ENCODE data around the gene KCNIP4.

DNA sequence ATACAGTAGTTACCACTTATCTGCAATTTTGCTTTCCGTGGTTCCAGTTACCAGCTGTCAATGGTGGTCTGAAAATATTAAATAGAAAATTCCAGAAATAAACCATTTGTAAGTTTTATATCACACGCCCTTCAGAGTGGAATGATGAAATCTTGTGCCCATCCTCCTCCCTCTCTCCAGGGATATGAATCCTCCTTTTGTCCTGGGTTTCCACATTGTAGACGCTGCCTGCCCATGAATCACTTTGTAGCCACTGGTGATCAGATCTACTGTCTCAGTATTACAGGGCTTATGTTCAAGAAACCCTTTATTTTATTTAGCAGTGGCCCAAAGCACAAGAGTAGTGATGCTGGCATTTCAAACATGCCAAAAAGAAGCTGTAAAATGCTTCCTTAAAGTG is 198.6 kb downstream of the KCNIP4 start:
- TF ChIP-seq, protein P1, sequence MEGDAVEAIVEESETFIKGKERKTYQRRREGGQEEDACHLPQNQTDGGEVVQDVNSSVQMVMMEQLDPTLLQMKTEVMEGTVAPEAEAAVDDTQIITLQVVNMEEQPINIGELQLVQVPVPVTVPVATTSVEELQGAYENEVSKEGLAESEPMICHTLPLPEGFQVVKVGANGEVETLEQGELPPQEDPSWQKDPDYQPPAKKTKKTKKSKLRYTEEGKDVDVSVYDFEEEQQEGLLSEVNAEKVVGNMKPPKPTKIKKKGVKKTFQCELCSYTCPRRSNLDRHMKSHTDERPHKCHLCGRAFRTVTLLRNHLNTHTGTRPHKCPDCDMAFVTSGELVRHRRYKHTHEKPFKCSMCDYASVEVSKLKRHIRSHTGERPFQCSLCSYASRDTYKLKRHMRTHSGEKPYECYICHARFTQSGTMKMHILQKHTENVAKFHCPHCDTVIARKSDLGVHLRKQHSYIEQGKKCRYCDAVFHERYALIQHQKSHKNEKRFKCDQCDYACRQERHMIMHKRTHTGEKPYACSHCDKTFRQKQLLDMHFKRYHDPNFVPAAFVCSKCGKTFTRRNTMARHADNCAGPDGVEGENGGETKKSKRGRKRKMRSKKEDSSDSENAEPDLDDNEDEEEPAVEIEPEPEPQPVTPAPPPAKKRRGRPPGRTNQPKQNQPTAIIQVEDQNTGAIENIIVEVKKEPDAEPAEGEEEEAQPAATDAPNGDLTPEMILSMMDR (IDR thresholded peaks at IDR 0.05; ENCODE audit: control extremely low read depth in 1 of 3, insufficient read depth in 1 of 3, low read depth in 1 of 3, low read length in 3 of 3), result no peak
- no peak for TF ChIP-seq POLR2AphosphoS5 (IDR thresholded peaks at IDR 0.05; ENCODE audit: low read depth, low read length)
- TF ChIP-seq EZH2 (IDR thresholded peaks at IDR 0.05; ENCODE audit: low read depth, low read length, severe bottlenecking), result no peak
- TF ChIP-seq POLR2A (IDR thresholded peaks at IDR 0.05; ENCODE audit: control extremely low read depth in 1 of 2, low read depth in 2 of 2, low read length in 2 of 2), result no peak
- TF ChIP-seq GABPA (IDR thresholded peaks at IDR 0.05; ENCODE audit: borderline replicate concordance, insufficient read depth, low read length), result no peak
- TF ChIP-seq, protein P2, sequence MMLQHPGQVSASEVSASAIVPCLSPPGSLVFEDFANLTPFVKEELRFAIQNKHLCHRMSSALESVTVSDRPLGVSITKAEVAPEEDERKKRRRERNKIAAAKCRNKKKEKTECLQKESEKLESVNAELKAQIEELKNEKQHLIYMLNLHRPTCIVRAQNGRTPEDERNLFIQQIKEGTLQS (IDR thresholded peaks at IDR 0.05; ENCODE audit: insufficient read depth, low read depth, low read length), result no peak
- no peak for TF ChIP-seq CEBPB (IDR thresholded peaks at IDR 0.05; ENCODE audit: low read depth, low read length)
- TF ChIP-seq, protein P3, sequence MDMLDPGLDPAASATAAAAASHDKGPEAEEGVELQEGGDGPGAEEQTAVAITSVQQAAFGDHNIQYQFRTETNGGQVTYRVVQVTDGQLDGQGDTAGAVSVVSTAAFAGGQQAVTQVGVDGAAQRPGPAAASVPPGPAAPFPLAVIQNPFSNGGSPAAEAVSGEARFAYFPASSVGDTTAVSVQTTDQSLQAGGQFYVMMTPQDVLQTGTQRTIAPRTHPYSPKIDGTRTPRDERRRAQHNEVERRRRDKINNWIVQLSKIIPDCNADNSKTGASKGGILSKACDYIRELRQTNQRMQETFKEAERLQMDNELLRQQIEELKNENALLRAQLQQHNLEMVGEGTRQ (IDR thresholded peaks at IDR 0.05; ENCODE audit: low read length), result no peak
- no peak for TF ChIP-seq SIN3A (conservative IDR thresholded peaks at IDR 0.05 in 1 of 2, IDR thresholded peaks at IDR 0.05 in 1 of 2; ENCODE audit: low read depth in 1 of 2, low read length in 2 of 2)
- no peak for TF ChIP-seq BCL11A (IDR thresholded peaks at IDR 0.05; ENCODE audit: low read depth in 2 of 2, low read length in 2 of 2)
- no peak for TF ChIP-seq MAFK (IDR thresholded peaks at IDR 0.05; ENCODE audit: low read depth, low read length)
- TF ChIP-seq FOSL1 (IDR thresholded peaks at IDR 0.05; ENCODE audit: insufficient read depth, low read depth, low read length), result no peak

Data from H1 (cell line).